Stomach (tissue), 4 donors: Measurements from ENCODE around the gene APLP1.

ENCODE experiments used
- EP300 ChIP-seq: sonication (generic); formaldehyde crosslinking; IDR thresholded peaks from one replicate; pipeline ENCODE4 v1.6.1; 2017; ENCODE audit warnings: antibody characterized with exemption
- POLR2A ChIP-seq, 4 donors: fragments of 450-650 bp; IDR thresholded peaks; one replicate each; pipeline ENCODE4 v1.6.1; 2016; ENCODE audit warnings: antibody characterized with exemption in 4 of 4, control low read depth in 2 of 4, mild to moderate bottlenecking in 1 of 4, moderate library complexity in 1 of 4
- TF ChIP-seq, protein P1 (sequence below), 7 experiments: fragments of 450-650 bp in 4 of 7; fragments of 200-600 bp in 3 of 7; sonication (generic) in 3 of 7; IDR thresholded peaks; one replicate each; pipeline ENCODE4 v1.5.1; 2016 to 2019; ENCODE audit warnings: antibody characterized with exemption in 7 of 7, control low read depth in 2 of 7, mild to moderate bottlenecking in 1 of 7

DNA sequence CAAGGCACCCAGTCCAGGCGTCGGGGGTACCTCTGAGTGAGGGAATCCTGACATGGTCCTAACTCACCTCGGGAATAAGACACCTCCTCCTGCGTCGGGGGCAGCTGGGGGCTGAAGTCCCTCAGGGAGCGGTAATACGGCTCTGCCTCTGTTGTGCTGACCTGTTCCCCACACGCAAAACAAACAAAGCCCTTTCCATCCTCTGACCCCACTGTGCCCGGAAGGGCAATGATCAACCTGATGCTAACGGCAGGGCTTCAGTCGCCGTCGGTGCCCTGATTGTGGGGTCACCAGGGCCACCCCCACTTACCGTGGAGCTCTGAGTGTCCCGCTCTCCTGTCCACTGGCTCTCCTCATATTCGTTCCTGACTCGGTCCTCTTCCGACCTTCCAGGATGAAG is 37.4 kb upstream of the APLP1 start:
- TF ChIP-seq, protein P1, sequence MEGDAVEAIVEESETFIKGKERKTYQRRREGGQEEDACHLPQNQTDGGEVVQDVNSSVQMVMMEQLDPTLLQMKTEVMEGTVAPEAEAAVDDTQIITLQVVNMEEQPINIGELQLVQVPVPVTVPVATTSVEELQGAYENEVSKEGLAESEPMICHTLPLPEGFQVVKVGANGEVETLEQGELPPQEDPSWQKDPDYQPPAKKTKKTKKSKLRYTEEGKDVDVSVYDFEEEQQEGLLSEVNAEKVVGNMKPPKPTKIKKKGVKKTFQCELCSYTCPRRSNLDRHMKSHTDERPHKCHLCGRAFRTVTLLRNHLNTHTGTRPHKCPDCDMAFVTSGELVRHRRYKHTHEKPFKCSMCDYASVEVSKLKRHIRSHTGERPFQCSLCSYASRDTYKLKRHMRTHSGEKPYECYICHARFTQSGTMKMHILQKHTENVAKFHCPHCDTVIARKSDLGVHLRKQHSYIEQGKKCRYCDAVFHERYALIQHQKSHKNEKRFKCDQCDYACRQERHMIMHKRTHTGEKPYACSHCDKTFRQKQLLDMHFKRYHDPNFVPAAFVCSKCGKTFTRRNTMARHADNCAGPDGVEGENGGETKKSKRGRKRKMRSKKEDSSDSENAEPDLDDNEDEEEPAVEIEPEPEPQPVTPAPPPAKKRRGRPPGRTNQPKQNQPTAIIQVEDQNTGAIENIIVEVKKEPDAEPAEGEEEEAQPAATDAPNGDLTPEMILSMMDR (IDR thresholded peaks at IDR 0.05), result no peak
- TF ChIP-seq EP300 (no peak), POLR2A (IDR thresholded peaks at IDR 0.05) (no peak)
